ENCODE data around the gene METTL1.

GRCh38 chr12:57782608-57783465 is 10.9 kb upstream of the METTL1 start, which contains the start of gene TSFM:
- TF ChIP-seq, protein P1, sequence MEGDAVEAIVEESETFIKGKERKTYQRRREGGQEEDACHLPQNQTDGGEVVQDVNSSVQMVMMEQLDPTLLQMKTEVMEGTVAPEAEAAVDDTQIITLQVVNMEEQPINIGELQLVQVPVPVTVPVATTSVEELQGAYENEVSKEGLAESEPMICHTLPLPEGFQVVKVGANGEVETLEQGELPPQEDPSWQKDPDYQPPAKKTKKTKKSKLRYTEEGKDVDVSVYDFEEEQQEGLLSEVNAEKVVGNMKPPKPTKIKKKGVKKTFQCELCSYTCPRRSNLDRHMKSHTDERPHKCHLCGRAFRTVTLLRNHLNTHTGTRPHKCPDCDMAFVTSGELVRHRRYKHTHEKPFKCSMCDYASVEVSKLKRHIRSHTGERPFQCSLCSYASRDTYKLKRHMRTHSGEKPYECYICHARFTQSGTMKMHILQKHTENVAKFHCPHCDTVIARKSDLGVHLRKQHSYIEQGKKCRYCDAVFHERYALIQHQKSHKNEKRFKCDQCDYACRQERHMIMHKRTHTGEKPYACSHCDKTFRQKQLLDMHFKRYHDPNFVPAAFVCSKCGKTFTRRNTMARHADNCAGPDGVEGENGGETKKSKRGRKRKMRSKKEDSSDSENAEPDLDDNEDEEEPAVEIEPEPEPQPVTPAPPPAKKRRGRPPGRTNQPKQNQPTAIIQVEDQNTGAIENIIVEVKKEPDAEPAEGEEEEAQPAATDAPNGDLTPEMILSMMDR (IDR thresholded peaks at IDR 0.05; ENCODE audit: low read depth, low read length, missing input control) = peak; percentile 95
- TF ChIP-seq JUND (IDR thresholded peaks at IDR 0.05) (peak; percentile 58 to 60), FOXA1 (IDR thresholded peaks at IDR 0.05) (peak; percentile 68)
